A673 (cell line): Measurements from ENCODE around the gene UNC13D. TPM values are rescaled to one million over a fixed set of nuclear protein-coding genes. Genes with fewer than 3 reads are reported as not detected.
A peak's percentile ranks its signal among the peaks of the same experiment; 100 is the strongest.

Source experiments
- BruUV-seq: library from RNA; stranded (reverse); fragments of 400-500 nt; replicated peaks from 2 replicates; lab custom pipeline; 2021; lab: Mats Ljungman, UMichigan
- CTCF ChIA-PET: fragments of 300-600 bp; sonication (Branson Sonifier 250); formaldehyde crosslinking; loops from one replicate; lab custom pipeline; 2022; ENCODE audit warnings: antibody characterized with exemption; lab: Charles Lee
- POLR2A ChIA-PET: fragments of 300-600 bp; sonication (Branson Sonifier 250); formaldehyde crosslinking; loops from one replicate; lab custom pipeline; 2022; ENCODE audit warnings: antibody characterized with exemption; ENCODE audit not compliant: low non-redundant PET; lab: Charles Lee
- DNase-seq: peaks from one replicate; pipeline ENCODE4 v3.0.0-alpha.2; 2015; ENCODE audit warnings: low spot score
- H3K27ac ChIP-seq: fragments of 200-600 bp; sonication (generic); 2 replicates; pipeline ENCODE4 v1.5.1; 2016; ENCODE audit warnings: mixed run types, low read depth, mild to moderate bottlenecking, mixed read lengths, antibody characterized with exemption, low read length; ENCODE audit not compliant: poor library complexity, severe bottlenecking
- H3K27me3 ChIP-seq: fragments of 200-600 bp; sonication (generic); replicated peaks from 2 replicates; pipeline ENCODE4 v1.6.1; 2017; ENCODE audit warnings: mixed run types, low read depth, mild to moderate bottlenecking, mixed read lengths, antibody characterized with exemption, low read length; ENCODE audit not compliant: insufficient read depth, poor library complexity
- H3K36me3 ChIP-seq: fragments of 200-600 bp; sonication (generic); 2 replicates; pipeline ENCODE4 v1.6.1; 2016; ENCODE audit warnings: mixed run types, mild to moderate bottlenecking, mixed read lengths, antibody characterized with exemption, low read length; ENCODE audit not compliant: insufficient read depth, poor library complexity, severe bottlenecking
- H3K4me1 ChIP-seq: fragments of 200-600 bp; sonication (generic); 2 replicates; pipeline ENCODE4 v1.6.1; 2017; ENCODE audit warnings: mixed run types, mild to moderate bottlenecking, mixed read lengths, antibody characterized with exemption, low read length; ENCODE audit not compliant: insufficient read depth, poor library complexity, severe bottlenecking
- H3K4me3 ChIP-seq: fragments of 200-600 bp; sonication (generic); 2 replicates; pipeline ENCODE4 v1.5.1; 2016; ENCODE audit warnings: low read depth, mixed run types, mild to moderate bottlenecking, mixed read lengths, low read length; ENCODE audit not compliant: poor library complexity, severe bottlenecking
- H3K9me3 ChIP-seq: fragments of 200-600 bp; sonication (generic); 2 replicates; pipeline ENCODE4 v1.6.1; 2016; ENCODE audit warnings: mixed run types, low read depth, mild to moderate bottlenecking, mixed read lengths, antibody characterized with exemption, low read length; ENCODE audit not compliant: poor library complexity, severe bottlenecking
- CTCF ChIP-seq: fragments of 300-800, 200-600 bp; sonication (generic); conservative IDR thresholded peaks from 2 replicates; pipeline ENCODE4 v1.5.1; 2017; ENCODE audit warnings: low read depth, mild to moderate bottlenecking, antibody characterized with exemption, low read length, moderate library complexity, mixed read lengths
- EZH2 ChIP-seq: fragments of 200-600 bp; sonication (generic); IDR thresholded peaks from 2 replicates; pipeline ENCODE4 v1.6.1; 2017; ENCODE audit warnings: borderline replicate concordance, low read depth, mild to moderate bottlenecking, mixed read lengths, antibody characterized with exemption, low read length; ENCODE audit not compliant: poor library complexity, severe bottlenecking
- intact Hi-C: fragments of 100-400 bp; cut with micrococcal nuclease; formaldehyde crosslinking; loops from one replicate; pipeline ENCODE4 v1.10.0; 2022; ENCODE audit not compliant: unreplicated experiment
- total RNA-seq: library from RNA; stranded (reverse); gene quantifications from 2 replicates; pipeline ENCODE4 v1.2.3, GENCODE V29; 2021

Gene UNC13D
- total RNA-seq, 1 experiment from 2014 or later = 0.37 TPM

GRCh38 chr17:75855310-75856061 lies 11.3 kb upstream of the UNC13D start, which contains the start of gene WBP2:
Gene WBP2 (minus strand): TSS chr17:75855335. CDS start chr17:75855297, 38 bp downstream.
- peak within 1 kb of the TSS; percentile 63 for H3K4me3 ChIP-seq
- intact Hi-C loops = no loop called here
- TF ChIP-seq CTCF = peak; percentile 54; the same call in 1 of the 2 replicates
- TF ChIP-seq EZH2 = no peak
- peaks cover 11% of the 10 kb centered on the region for H3K36me3 ChIP-seq
- no peaks in the 10 kb centered on the region for H3K27me3 ChIP-seq
- peaks cover 13% of the 10 kb centered on the region for H3K4me1 ChIP-seq
- CTCF ChIA-PET = interaction anchor here (0.5 to 1.6 kb wide), 8 partner anchors 10 to 684 kb away, joined by 3 to 8 read pairs (median 4); partner anchors contain the start of genes ACOX1, TEN1 and TRIM65
- BruUV-seq = no TSS peak
- POLR2A ChIA-PET = interaction anchor here (0.6 to 2.1 kb wide), 3 partner anchors 39 to 75 kb away, joined by 3 to 12 read pairs (median 6); no protein-coding TSS in a partner anchor
- DNase-seq = peak; percentile 100
- peak within 1 kb of the TSS; percentile 86 for H3K27ac ChIP-seq
- H3K9me3 ChIP-seq = no peaks in the 10 kb centered on the region

- Histone ChIP-seq H3K27me3 (no peaks in the 10 kb centered on the region), H3K4me1 (peaks cover 13% of the 10 kb centered on the region), H3K4me3 (peak overlapping the region; percentile 63), H3K27ac (peak overlapping the region; percentile 60), H3K9me3 (no peaks in the 10 kb centered on the region), H3K36me3 (peaks cover 12% of the 10 kb centered on the region)
- CTCF ChIA-PET = interaction anchor here (0.5 to 1.6 kb wide), 6 partner anchors 9 to 444 kb away, joined by 4 to 8 read pairs (median 4); partner anchors contain the start of genes ACOX1, TEN1 and TRIM65
- TF ChIP-seq CTCF (no peak), EZH2 (no peak)
- no peak for DNase-seq
- intact Hi-C loops = no loop called here
- BruUV-seq = no TSS peak
- POLR2A ChIA-PET = interaction anchor here (0.6 to 2.1 kb wide), 3 partner anchors 38 to 75 kb away, joined by 3 to 12 read pairs (median 6); no protein-coding TSS in a partner anchor
Measured at GRCh38 chr17:75854881-75855309, 10.7 kb upstream of the UNC13D start.

- no peak for DNase-seq
- intact Hi-C loops = no loop called here
- ChIA-PET CTCF (interaction anchor here (0.7 to 1.6 kb wide), 4 partner anchors 8 to 121 kb away, joined by 4 to 12 read pairs (median 6); no protein-coding TSS in a partner anchor), POLR2A (interaction anchor here (0.7 kb wide), 2 partner anchors 8 to 738 kb away, joined by 3 to 5 read pairs; no protein-coding TSS in a partner anchor)
- H3K4me1 ChIP-seq = peaks cover 13% of the 10 kb centered on the region
- H3K36me3 ChIP-seq = peaks cover 19% of the 10 kb centered on the region
- H3K4me3 ChIP-seq = peak overlapping the region; percentile 63
- H3K27ac ChIP-seq = peak overlapping the region; percentile 60
- no peak for TF ChIP-seq CTCF
- TF ChIP-seq EZH2 = no peak
- TSS peak; percentile 84 for BruUV-seq
- no peaks in the 10 kb centered on the region for H3K9me3 ChIP-seq
- no peaks in the 10 kb centered on the region for H3K27me3 ChIP-seq
Measured at GRCh38 chr17:75854101-75854748, 10.0 kb upstream of the UNC13D start.
